Colonic mucosa (tissue), 4 donors: Measurements from ENCODE around the gene VPS39. TPM values are rescaled to one million over a fixed set of nuclear protein-coding genes. Genes with fewer than 3 reads are reported as not detected.

Experiments used
- DNase-seq: peaks from one replicate; pipeline ENCODE4 v3.0.0-alpha.2; 2020
- H3K27ac ChIP-seq: fragments of 200-600 bp; one replicate; pipeline ENCODE4 v1.8.0; 2021
- H3K27me3 ChIP-seq: fragments of 200-600 bp; one replicate; pipeline ENCODE4 v1.8.0; 2021
- H3K36me3 ChIP-seq: fragments of 200-600 bp; one replicate; pipeline ENCODE4 v1.8.0; 2021
- H3K4me1 ChIP-seq: fragments of 200-600 bp; one replicate; pipeline ENCODE4 v1.8.0; 2021; ENCODE audit warnings: mild to moderate bottlenecking
- H3K4me3 ChIP-seq: fragments of 200-600 bp; one replicate; pipeline ENCODE4 v1.8.0; 2021
- H3K9ac ChIP-seq, 2 donors: one replicate each; pipeline ENCODE4 v1.7.0; 2013; ENCODE audit warnings: control low read depth in 2 of 2, low read depth in 2 of 2, low read length in 2 of 2
- H3K9me3 ChIP-seq: fragments of 200-600 bp; one replicate; pipeline ENCODE4 v1.8.0; 2021
- intact Hi-C: fragments of 100-400 bp; cut with DNase I; formaldehyde crosslinking; loops from one replicate; pipeline ENCODE4 v1.14.1; 2022
- total RNA-seq, 2 donors: library from RNA; stranded (reverse); fragmentation: NEBNext Ultra II Directional in 1 of 2; extraction: Animal tissue kit (Norgen Biotek cat#: 25700) in 1 of 2; gene quantifications; one replicate each; pipeline ENCODE4 v1.2.1, GENCODE V29; 2021
- TF ChIP-seq, protein P1 (sequence below): fragments of 200-600 bp; IDR thresholded peaks from one replicate; pipeline ENCODE4 v1.8.0; 2022; ENCODE audit warnings: antibody characterized with exemption, mild to moderate bottlenecking
- donor health status: healthy.
- donor health status: DM: no; HTN: no; CAD: no.
- donor health status: DM: no; HTN: no; CAD: no.

Gene VPS39
- total RNA-seq, 2 donors from 2014 or later, result 49.1 to 50.4 TPM

DNA sequence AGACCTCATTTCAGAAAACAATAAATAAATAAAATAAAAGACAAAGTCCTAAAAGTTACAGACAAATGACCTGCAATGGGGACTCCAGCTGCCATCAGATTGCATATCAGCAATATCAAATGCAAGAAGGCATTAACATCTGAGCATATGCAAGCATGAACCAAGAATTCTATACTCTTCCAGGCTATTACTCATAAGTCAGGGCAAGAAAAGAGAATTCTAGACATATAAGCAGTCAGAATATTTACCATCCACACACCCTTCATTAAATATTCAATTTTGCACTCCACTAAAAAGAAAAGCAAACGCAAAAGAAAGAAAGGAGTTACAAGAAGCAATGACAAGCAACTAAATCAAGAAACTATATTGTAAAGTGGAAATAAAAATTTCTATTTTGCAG lies 72.8 kb downstream of the VPS39 start:
- Histone ChIP-seq H3K9me3 (no peaks in the 10 kb centered on the region), H3K27ac (no peak overlapping the region), H3K9ac (no peak overlapping the region), H3K36me3 (no peaks in the 10 kb centered on the region), H3K4me1 (no peaks in the 10 kb centered on the region), H3K27me3 (no peaks in the 10 kb centered on the region), H3K4me3 (no peak overlapping the region)
- intact Hi-C loops, result loop anchor here (10.0 kb wide), 1 partner anchor 151 kb away; no protein-coding TSS in a partner anchor
- no peak for DNase-seq
- TF ChIP-seq, protein P1, sequence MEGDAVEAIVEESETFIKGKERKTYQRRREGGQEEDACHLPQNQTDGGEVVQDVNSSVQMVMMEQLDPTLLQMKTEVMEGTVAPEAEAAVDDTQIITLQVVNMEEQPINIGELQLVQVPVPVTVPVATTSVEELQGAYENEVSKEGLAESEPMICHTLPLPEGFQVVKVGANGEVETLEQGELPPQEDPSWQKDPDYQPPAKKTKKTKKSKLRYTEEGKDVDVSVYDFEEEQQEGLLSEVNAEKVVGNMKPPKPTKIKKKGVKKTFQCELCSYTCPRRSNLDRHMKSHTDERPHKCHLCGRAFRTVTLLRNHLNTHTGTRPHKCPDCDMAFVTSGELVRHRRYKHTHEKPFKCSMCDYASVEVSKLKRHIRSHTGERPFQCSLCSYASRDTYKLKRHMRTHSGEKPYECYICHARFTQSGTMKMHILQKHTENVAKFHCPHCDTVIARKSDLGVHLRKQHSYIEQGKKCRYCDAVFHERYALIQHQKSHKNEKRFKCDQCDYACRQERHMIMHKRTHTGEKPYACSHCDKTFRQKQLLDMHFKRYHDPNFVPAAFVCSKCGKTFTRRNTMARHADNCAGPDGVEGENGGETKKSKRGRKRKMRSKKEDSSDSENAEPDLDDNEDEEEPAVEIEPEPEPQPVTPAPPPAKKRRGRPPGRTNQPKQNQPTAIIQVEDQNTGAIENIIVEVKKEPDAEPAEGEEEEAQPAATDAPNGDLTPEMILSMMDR, result no peak

DNA sequence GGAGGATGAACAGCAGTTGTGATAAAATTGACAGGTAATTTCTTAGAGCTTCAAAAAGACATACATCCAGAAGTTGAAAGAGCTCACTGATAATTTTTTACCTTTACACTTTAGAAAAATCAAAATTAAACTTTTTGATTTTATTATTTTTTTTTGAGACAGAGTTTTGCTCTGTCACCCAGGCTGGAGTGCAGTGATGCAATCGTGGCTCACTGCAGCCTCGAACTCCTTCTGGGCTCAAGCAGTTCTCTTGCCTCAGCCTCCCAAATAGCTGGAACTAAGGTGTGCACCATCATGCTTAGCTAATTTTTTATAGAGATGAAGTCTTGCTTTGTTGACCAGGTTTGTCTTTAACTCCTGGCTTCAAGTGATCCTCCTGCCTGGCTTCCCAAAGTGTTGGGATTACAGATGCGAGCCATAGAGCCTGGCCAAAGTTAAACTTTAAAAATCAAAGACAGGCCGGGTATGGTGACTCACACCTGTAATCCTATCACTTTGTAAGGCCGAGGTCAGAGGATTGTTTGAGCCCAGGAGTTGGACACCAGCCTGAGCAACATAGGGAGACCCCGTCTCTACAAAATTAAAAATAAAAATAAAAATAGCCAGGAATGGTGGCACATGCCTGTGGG lies 73.4 kb downstream of the VPS39 start:
- Histone ChIP-seq H3K4me3 (no peak overlapping the region), H3K27ac (no peak overlapping the region), H3K36me3 (no peaks in the 10 kb centered on the region), H3K9me3 (no peaks in the 10 kb centered on the region), H3K4me1 (no peaks in the 10 kb centered on the region), H3K27me3 (no peaks in the 10 kb centered on the region), H3K9ac (no peak overlapping the region)
- TF ChIP-seq, protein P1, result no peak
- intact Hi-C loops, result loop anchor here (5.0 to 10.0 kb wide), 3 partner anchors 47 to 150 kb away; no protein-coding TSS in a partner anchor
- peak; percentile 17 for DNase-seq

DNA sequence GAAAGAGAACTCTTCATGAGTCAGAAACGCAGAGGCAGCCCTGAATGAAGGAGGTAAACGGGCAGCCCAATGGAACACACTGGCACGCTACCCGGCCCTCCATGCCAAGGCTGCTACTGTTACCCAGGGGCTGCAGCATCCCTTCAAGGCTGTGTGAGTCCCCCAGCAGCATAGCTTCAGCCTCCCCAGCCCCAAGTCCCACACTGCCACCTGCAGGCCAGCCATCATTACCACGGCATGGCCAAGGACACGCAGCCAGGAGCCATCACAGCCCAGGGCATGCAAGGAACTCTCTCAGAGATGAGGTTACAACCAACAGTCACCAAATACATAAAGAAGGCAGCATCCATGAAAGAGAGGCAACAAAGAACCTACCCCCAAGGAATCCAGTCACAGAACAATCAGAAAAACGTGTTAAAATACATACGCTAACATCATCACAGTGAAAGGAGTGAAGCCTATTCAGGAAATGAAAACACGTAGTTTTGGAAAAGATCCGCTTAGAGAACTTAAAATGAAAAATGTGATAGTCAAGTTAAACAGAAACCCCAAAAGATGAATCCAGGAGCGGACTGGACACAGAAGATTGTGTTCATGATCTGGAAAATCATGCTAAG lies 74.1 kb downstream of the VPS39 start:
- intact Hi-C loops, result loop anchor here (5.0 to 10.0 kb wide), 3 partner anchors 47 to 149 kb away; no protein-coding TSS in a partner anchor
- TF ChIP-seq, protein P1, result peak; percentile 72

DNA sequence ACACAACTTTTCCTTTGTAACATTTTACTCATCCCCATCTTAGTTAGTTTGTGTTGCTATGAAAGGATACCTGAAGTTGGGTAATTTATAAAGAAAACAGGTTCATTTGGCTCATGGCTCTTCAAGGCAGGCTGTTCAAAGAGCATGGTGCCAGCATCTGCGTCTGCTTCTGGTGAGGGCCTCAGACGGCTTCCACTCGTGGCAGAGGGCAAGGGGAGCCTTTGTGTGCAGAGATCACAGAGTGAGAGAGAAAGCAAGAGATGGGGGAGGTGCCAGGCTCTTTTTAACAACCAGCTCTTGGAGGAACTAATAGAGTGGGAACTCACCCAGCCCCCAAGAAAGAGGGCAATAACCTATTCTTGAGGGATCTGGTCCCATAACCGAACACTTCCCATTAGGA lies 74.7 kb downstream of the VPS39 start:
- TF ChIP-seq, protein P1, result no peak

More for the DNA sequence above, 74.1 kb downstream of the VPS39 start:
- DNase-seq, result peak; percentile 78
- Histone ChIP-seq H3K27ac (no peak overlapping the region), H3K36me3 (no peaks in the 10 kb centered on the region), H3K9me3 (no peaks in the 10 kb centered on the region), H3K4me1 (no peaks in the 10 kb centered on the region), H3K27me3 (no peaks in the 10 kb centered on the region), H3K4me3 (no peak overlapping the region), H3K9ac (no peak overlapping the region)

DNA sequence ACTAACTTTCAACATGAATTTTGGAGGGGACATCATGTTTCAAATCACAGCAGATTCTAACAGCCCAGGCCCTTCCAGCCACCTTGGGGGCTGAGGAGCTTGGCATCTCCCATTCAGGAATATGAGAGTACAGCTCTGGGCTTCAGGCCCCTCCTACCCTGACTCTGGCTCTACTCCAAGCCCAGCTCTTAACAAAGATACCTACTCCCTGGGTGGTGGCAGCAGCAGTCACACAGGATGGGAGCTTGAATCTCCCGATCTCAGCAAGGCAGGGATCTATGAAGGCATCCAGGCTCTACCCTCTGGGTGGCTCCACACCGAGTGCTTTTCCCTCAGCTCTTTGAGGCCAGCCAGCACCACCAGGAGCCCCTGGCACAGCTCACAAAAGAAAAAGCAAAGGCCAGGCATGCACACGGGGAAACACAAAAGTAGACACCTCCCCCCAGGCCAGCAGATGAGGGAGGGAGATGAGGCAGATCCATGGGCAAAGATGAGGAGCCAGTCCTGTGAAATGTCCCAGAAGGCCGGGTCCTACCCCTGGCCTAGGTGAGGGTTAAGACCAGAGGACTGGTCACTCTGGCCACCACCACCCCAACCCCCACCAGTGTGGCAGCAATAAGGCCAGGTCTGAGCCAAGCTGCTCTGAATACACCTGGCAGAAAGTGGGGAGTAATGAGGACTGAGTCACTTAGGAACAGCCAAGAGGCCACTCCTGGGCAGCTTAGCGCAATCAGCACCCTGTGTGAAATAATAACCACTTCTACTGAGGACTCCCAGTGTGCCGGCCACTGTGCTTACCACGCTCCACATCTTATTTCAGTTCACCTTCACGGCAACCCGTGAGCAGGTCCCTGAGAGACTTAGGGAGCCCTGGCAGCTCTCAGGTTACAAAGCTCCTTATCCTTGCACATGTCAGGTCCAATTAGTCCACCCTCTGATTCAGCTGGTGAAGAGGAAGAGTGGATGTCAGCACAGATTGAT lies 76.0 kb downstream of the VPS39 start:
- H3K27me3 ChIP-seq, result no peaks in the 10 kb centered on the region
- H3K27ac ChIP-seq, result no peak overlapping the region
- DNase-seq, result peak; percentile 18
- no peaks in the 10 kb centered on the region for H3K36me3 ChIP-seq
- H3K9me3 ChIP-seq, result no peaks in the 10 kb centered on the region
- no peaks in the 10 kb centered on the region for H3K4me1 ChIP-seq
- intact Hi-C loops, result loop anchor here (5.0 to 10.0 kb wide), 3 partner anchors 45 to 147 kb away; no protein-coding TSS in a partner anchor
- no peak overlapping the region for H3K4me3 ChIP-seq
- no peak overlapping the region for H3K9ac ChIP-seq
- TF ChIP-seq, protein P1, result no peak

More for the DNA sequence above, 74.7 kb downstream of the VPS39 start:
- no peaks in the 10 kb centered on the region for H3K4me1 ChIP-seq
- no peak overlapping the region for H3K4me3 ChIP-seq
- intact Hi-C loops, result loop anchor here (5.0 to 10.0 kb wide), 3 partner anchors 46 to 149 kb away; no protein-coding TSS in a partner anchor
- no peaks in the 10 kb centered on the region for H3K9me3 ChIP-seq
- H3K36me3 ChIP-seq, result no peaks in the 10 kb centered on the region
- no peak overlapping the region for H3K27ac ChIP-seq
- DNase-seq, result peak; percentile 13
- no peaks in the 10 kb centered on the region for H3K27me3 ChIP-seq
- H3K9ac ChIP-seq, result no peak overlapping the region
